ENCODE measurements around the gene SSU72. TPM values are rescaled to one million over a fixed set of nuclear protein-coding genes. Genes with fewer than 3 reads are reported as not detected.

Gene SSU72
- polyA plus RNA-seq, 1 experiment = 113 TPM

DNA sequence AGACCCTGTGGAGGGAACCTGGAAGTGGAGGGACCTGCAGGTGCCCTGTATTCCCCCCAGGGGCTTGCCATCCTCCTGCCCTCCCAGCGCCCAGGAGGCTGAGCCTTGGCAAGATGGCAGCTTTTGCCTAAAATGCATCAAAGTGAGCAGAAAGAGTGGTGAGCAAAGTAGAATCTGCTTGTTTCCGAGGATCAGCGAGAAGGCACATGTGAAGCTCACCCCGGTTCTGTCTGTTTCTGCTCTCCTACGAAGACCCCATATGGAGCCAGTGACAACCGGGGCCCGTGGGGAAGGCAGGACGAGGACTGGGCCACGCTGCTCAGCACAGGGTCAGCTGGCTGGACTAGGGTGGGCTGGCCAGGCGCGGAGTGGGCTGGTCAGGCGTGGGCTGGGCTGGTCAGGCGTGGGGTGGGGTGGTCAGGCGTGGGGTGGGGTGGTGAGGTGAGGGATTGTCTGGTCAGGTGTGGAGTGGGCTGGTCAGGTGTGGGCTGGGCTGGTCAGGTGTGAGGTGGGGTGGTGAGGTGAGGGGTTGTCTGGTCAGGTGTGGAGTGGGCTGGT lies 30.4 kb upstream of the SSU72 start:
- H3K27ac ChIP-seq (ENCODE audit: low read depth, low read length) = no peak overlapping the region
- DNase-seq (ENCODE audit: low read depth, low spot score) = no peak
- peaks cover 2% of the 10 kb centered on the region for H3K27me3 ChIP-seq (ENCODE audit: control insufficient read depth, insufficient read depth, low read length)
- ChIA-PET CTCF (no interaction called here), POLR2A (no interaction called here)
- no peaks in the 10 kb centered on the region for H3K9me3 ChIP-seq (ENCODE audit: control insufficient read depth, insufficient read depth, low read length)
- TF ChIP-seq, protein P1, sequence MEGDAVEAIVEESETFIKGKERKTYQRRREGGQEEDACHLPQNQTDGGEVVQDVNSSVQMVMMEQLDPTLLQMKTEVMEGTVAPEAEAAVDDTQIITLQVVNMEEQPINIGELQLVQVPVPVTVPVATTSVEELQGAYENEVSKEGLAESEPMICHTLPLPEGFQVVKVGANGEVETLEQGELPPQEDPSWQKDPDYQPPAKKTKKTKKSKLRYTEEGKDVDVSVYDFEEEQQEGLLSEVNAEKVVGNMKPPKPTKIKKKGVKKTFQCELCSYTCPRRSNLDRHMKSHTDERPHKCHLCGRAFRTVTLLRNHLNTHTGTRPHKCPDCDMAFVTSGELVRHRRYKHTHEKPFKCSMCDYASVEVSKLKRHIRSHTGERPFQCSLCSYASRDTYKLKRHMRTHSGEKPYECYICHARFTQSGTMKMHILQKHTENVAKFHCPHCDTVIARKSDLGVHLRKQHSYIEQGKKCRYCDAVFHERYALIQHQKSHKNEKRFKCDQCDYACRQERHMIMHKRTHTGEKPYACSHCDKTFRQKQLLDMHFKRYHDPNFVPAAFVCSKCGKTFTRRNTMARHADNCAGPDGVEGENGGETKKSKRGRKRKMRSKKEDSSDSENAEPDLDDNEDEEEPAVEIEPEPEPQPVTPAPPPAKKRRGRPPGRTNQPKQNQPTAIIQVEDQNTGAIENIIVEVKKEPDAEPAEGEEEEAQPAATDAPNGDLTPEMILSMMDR (IDR thresholded peaks at IDR 0.05; ENCODE audit: low read depth, low read length) = no peak
- H3K4me3 ChIP-seq (ENCODE audit: low read depth, low read length) = no peak overlapping the region

DNA sequence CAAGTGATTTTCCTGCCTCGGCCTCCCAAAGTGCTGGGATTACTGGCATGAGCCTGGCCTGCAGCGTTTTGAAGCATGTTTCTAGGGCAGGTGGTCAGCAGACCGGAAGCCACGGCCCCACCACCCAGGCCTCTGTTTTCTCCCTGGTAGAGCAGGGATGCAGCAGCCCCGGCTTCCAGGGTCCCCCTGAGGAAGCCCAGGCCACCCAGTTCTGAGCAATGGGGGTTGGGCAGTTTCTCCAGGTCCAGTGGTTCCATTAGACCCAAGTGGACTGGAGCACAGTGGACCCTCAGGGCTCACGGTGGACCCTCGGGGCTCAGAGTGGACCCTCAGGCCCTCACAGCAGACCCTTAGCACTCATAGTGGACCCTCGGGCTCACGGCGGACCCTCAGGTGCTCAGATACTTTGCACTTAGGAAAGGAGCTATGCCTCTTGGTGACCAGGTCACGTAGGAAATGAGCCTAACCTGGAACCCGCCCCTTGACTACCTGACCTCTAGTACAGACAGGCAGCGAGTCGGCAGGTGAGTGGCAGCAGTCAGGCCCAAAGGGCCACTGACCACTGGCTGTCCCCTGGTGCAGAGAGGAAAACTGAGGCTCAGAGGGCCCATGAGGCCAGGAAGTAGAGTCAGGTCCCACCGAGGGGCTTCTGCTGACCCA lies 29.8 kb upstream of the SSU72 start:
- POLR2A ChIA-PET = no interaction called here
- DNase-seq (ENCODE audit: low read depth, low spot score) = no peak
- TF ChIP-seq, protein P1 (IDR thresholded peaks at IDR 0.05; ENCODE audit: low read depth, low read length) = no peak

DNA sequence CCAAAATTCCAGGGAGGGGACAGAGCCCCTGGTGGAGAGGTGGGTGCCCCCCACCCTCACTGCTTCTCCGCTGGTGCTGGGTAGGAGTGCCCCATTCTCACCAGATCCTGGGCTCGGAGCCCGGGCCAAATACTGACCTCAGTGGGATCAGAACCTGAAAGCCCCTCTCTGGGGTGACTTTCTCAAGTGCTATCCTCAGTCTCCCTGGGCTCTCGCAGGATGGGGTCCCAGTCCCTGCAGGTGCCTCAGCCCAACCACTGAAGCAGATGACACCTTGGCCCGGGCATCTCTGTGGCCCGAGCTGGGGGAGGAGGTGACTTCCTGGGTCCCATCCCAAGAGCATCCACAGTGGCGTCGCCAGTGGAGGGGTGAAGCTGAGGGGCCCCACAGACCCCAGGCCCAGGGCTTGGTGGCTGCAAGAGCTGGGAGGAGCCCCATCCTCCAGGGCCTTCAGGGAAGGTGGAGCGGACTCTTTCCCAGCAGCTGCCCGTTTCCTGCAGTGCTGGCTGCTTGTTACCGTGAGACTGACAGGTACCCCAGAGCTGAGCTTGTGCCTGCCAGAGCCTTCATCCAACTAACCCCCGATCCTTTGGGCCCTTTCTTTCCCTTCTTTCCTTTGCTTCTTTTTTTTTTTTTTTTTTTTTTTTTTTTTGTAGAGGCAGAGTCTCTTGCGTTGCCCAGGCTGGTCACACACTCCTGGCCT lies 29.2 kb upstream of the SSU72 start:
- no peak for DNase-seq (ENCODE audit: low read depth, low spot score)
- ChIA-PET CTCF (no interaction called here), POLR2A (no interaction called here)
- TF ChIP-seq, protein P1 (IDR thresholded peaks at IDR 0.05; ENCODE audit: low read depth, low read length) = no peak
- Histone ChIP-seq H3K27me3 (ENCODE audit: control insufficient read depth, insufficient read depth, low read length) (peaks cover 4% of the 10 kb centered on the region), H3K4me3 (ENCODE audit: low read depth, low read length) (no peak overlapping the region), H3K27ac (ENCODE audit: low read depth, low read length) (no peak overlapping the region), H3K9me3 (ENCODE audit: control insufficient read depth, insufficient read depth, low read length) (no peaks in the 10 kb centered on the region; the same call in 1 of the 2 replicates)

More for the DNA sequence above, 29.8 kb upstream of the SSU72 start:
- no peaks in the 10 kb centered on the region for H3K9me3 ChIP-seq (ENCODE audit: control insufficient read depth, insufficient read depth, low read length)
- CTCF ChIA-PET = no interaction called here
- peaks cover 2% of the 10 kb centered on the region for H3K27me3 ChIP-seq (ENCODE audit: control insufficient read depth, insufficient read depth, low read length)
- H3K27ac ChIP-seq (ENCODE audit: low read depth, low read length) = no peak overlapping the region
- no peak overlapping the region for H3K4me3 ChIP-seq (ENCODE audit: low read depth, low read length)

DNA sequence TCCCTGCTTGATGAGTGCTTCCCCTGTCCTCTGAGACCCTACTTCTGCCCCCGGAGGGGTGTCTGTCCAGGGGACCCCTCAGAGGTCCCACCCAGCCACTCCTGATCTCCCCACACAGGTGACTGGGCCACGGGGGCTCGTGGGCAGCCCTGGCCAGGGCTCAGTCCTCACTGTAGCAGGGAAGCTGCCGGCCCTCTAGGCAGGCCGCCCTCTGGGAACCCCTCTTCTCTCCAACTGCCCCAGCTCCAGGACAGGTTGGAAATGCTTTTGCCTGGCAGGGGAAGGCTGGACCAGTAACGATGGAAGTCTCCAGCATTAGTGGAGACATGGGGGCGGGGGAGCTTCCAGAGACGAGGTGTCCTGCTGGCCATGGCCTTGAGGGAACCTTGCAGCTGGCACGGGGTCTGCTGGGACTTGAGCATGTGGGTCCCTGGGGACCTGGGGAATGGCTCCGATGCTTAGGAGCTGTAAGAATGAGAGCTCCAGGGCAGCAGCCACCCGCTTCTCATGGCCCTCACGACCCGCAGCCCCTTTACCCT lies 28.4 kb upstream of the SSU72 start:
- CTCF ChIA-PET = no interaction called here
- H3K9me3 ChIP-seq (ENCODE audit: control insufficient read depth, insufficient read depth, low read length) = no peaks in the 10 kb centered on the region; the same call in 1 of the 2 replicates
- TF ChIP-seq, protein P1 (IDR thresholded peaks at IDR 0.05; ENCODE audit: low read depth, low read length) = no peak
- no peak for DNase-seq (ENCODE audit: low read depth, low spot score)
- POLR2A ChIA-PET = no interaction called here
- H3K27ac ChIP-seq (ENCODE audit: low read depth, low read length) = no peak overlapping the region
- H3K4me3 ChIP-seq (ENCODE audit: low read depth, low read length) = no peak overlapping the region
- H3K27me3 ChIP-seq (ENCODE audit: control insufficient read depth, insufficient read depth, low read length) = peaks cover 4% of the 10 kb centered on the region

All from AG04450 (cell line).